GM06990 (cell line): Measurements from ENCODE around the gene MKRN3.

ENCODE experiments used
- DNase-seq: peaks from one replicate; pipeline ENCODE4 v3.0.0-alpha.2; 2011; ENCODE audit not compliant: insufficient read length; ENCODE audit errors: extremely low read depth
- H3K27me3 ChIP-seq: replicated peaks from 2 replicates; pipeline ENCODE4 v1.6.0; 2011; ENCODE audit warnings: low read length; ENCODE audit not compliant: control insufficient read depth, insufficient read depth
- H3K36me3 ChIP-seq: 2 replicates; pipeline ENCODE4 v1.5.1; 2011; ENCODE audit warnings: low read length; ENCODE audit not compliant: control insufficient read depth, insufficient read depth
- H3K4me3 ChIP-seq: replicated peaks from 2 replicates; pipeline ENCODE4 v1.5.1; 2011; ENCODE audit warnings: low read depth, mild to moderate bottlenecking, control low read depth, low read length
- TF ChIP-seq, protein P1 (sequence below): IDR thresholded peaks from 2 replicates; pipeline ENCODE4 v1.5.1; 2011; ENCODE audit warnings: low read length, control low read depth, mild to moderate bottlenecking, inconsistent platforms; ENCODE audit not compliant: insufficient read depth, poor library complexity, severe bottlenecking

MKRN3 gene

DNA sequence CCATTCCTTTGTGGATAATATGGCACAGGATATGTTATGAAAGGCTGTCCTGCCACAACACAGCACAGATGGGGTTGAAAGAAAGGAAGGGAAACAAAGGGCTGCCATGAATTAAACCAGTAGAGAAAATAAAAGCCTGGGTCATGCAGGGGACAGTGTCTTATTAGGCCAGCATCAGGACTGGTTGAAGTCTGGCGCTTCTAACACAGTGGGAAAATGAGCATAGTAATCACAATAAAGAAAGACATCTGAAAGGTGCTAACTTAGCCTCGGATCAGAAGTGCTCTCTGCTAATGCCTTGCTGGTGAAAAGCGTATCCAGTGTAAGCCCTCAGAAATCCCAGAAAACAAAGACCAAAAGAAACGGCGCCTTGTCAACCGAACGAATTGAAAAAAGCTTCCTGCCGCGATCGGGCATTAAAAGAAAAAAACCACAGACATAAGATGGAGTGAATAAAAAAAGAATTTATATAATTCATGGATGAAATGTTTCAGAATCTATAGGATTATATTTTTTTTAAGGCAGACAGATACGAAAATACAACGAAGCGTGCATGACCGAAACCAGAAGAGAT, 566 bp upstream of the MKRN3 start:
- H3K27me3 ChIP-seq: no peaks in the 10 kb centered on the region
- TF ChIP-seq, protein P1, sequence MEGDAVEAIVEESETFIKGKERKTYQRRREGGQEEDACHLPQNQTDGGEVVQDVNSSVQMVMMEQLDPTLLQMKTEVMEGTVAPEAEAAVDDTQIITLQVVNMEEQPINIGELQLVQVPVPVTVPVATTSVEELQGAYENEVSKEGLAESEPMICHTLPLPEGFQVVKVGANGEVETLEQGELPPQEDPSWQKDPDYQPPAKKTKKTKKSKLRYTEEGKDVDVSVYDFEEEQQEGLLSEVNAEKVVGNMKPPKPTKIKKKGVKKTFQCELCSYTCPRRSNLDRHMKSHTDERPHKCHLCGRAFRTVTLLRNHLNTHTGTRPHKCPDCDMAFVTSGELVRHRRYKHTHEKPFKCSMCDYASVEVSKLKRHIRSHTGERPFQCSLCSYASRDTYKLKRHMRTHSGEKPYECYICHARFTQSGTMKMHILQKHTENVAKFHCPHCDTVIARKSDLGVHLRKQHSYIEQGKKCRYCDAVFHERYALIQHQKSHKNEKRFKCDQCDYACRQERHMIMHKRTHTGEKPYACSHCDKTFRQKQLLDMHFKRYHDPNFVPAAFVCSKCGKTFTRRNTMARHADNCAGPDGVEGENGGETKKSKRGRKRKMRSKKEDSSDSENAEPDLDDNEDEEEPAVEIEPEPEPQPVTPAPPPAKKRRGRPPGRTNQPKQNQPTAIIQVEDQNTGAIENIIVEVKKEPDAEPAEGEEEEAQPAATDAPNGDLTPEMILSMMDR: no peak
- H3K36me3 ChIP-seq: no peaks in the 10 kb centered on the region
- no peak for DNase-seq
- H3K4me3 ChIP-seq: no peak overlapping the region

DNA sequence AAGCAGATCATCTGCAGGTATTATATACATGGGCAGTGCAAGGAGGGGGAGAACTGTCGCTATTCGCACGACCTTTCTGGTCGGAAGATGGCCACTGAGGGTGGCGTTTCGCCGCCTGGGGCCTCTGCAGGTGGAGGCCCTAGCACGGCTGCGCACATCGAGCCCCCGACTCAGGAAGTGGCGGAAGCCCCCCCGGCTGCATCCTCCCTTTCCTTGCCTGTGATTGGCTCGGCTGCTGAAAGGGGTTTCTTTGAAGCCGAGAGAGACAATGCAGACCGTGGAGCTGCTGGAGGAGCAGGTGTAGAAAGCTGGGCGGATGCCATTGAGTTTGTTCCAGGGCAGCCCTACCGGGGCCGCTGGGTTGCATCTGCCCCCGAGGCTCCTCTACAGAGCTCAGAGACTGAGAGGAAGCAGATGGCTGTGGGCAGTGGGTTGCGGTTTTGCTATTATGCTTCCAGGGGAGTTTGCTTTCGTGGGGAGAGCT, 639 bp downstream of the MKRN3 start:
- DNase-seq: no peak
- no peak overlapping the region for H3K4me3 ChIP-seq
- H3K27me3 ChIP-seq: no peaks in the 10 kb centered on the region
- TF ChIP-seq, protein P1: no peak
- H3K36me3 ChIP-seq: no peaks in the 10 kb centered on the region

DNA sequence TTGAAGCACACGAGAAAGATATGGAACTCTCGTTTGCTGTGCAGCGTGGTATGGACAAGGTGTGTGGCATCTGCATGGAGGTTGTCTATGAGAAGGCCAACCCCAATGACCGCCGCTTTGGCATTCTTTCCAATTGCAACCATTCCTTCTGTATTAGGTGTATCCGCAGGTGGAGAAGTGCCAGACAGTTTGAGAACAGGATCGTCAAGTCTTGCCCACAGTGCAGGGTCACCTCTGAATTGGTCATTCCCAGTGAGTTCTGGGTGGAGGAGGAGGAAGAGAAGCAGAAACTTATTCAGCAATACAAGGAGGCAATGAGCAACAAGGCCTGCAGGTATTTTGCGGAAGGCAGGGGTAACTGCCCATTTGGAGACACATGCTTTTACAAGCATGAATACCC, 1.2 kb downstream of the MKRN3 start:
- TF ChIP-seq, protein P1: no peak

DNA sequence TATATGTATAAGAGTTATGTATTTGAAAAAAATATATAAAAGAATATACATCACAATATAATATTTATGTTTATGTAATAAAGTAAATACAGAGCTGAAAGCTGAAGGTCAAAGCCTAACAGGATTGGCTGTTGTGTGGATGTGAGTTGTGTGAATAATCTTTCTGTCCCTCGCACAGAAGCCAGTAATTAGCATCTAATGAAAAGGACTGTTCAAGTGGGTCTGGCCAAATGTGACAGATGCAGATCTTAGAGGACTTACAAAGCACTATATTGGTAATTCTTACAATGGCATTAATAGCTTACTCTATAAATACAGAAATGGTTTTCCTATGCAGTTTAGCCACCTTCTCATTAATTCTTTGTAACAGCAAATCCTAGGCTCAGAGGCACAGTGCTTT, 2.4 kb downstream of the MKRN3 start:
- TF ChIP-seq, protein P1: no peak
- H3K4me3 ChIP-seq: no peak overlapping the region
- DNase-seq: no peak
- no peaks in the 10 kb centered on the region for H3K27me3 ChIP-seq
- H3K36me3 ChIP-seq: no peaks in the 10 kb centered on the region

More for the DNA sequence above, 1.2 kb downstream of the MKRN3 start:
- no peaks in the 10 kb centered on the region for H3K36me3 ChIP-seq
- no peaks in the 10 kb centered on the region for H3K27me3 ChIP-seq
- H3K4me3 ChIP-seq: no peak overlapping the region
- no peak for DNase-seq

DNA sequence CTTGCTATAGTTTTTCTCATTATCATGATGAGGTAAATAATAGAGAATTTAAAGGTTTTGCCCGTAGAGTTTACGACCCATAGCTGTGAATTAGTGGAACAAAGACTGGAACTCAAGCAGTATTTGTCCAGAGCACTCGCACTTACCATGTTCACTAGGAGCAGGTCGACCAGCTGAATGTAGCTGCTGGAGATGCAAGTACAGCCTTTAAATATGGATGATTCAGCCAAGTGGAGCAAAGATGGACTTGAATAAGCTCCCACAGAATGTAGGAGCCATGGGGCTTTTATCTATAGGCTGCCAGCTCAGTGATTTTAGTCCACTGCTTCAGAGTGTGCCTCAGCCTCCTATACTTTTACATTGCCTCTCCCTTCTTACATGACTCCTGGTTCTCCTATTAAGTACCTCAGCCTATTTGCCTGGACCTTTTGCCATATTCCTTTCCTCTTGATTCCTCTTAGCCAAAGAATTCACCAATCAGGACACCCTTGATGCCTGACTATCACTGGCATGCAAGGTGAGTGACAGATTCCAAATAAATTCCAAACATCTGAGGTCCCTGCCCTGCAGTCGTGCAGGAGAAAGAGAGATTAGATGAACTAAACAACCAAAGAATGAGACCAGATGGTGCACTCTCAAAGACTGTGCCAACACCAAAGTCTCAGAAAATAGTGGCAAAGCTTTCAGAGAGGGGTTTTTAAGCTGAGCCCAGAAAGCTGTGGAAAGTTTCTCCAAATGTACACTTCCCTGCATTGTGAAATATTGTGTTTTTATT, 3.9 kb downstream of the MKRN3 start:
- no peak overlapping the region for H3K4me3 ChIP-seq
- H3K27me3 ChIP-seq: no peaks in the 10 kb centered on the region
- DNase-seq: no peak
- H3K36me3 ChIP-seq: no peaks in the 10 kb centered on the region
- TF ChIP-seq, protein P1: no peak
